GM10248 (cell line): ENCODE measurements around the gene SEC63.

ENCODE experiments used
- CTCF ChIA-PET: fragments of 300-600 bp; sonication (Branson Sonifier 250); formaldehyde crosslinking; extraction: SDS; loops from one replicate; lab custom pipeline; 2021; ENCODE audit warnings: antibody characterized with exemption; lab: Yijun Ruan, JAX
- POLR2A ChIA-PET: fragments of 350-650 bp; sonication (Branson Sonifier 250); formaldehyde crosslinking; extraction: SDS; loops from one replicate; lab custom pipeline; 2020; ENCODE audit warnings: antibody characterized with exemption; lab: Yijun Ruan, JAX
- DNase-seq: peaks from one replicate; pipeline ENCODE4 v3.0.0; 2012; ENCODE audit errors: extremely low spot score
- TF ChIP-seq, protein P1 (sequence below): IDR thresholded peaks from 2 replicates; pipeline ENCODE4 v1.5.1; 2012; ENCODE audit warnings: mild to moderate bottlenecking, low read depth; ENCODE audit errors: extremely low read depth, missing control alignments, control extremely low read depth

Gene SEC63

DNA sequence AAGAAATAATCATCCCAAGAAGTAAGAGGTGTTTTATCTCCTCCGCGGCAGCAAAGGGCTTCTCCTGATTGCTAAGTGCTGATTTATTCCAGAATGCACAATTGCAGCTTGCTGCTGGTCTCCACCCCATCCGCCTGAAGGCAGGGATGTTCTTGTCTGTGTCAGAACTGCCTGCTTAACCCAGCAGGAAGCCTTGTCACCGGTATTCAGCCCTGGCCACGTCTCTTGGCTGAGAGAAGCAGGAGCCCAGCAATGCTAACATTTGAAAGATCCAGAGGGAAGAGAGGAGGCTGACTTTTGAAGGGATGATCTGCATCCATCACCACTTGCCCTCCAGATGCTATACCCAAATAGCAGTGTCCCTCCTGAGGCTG lies 138.1 kb downstream of the SEC63 start:
- ChIA-PET POLR2A (no interaction called here), CTCF (interaction anchor here (1.4 kb wide), 1 partner anchor 27 kb away, joined by 3 read pairs; no protein-coding TSS in a partner anchor)
- DNase-seq: no peak
- TF ChIP-seq, protein P1, sequence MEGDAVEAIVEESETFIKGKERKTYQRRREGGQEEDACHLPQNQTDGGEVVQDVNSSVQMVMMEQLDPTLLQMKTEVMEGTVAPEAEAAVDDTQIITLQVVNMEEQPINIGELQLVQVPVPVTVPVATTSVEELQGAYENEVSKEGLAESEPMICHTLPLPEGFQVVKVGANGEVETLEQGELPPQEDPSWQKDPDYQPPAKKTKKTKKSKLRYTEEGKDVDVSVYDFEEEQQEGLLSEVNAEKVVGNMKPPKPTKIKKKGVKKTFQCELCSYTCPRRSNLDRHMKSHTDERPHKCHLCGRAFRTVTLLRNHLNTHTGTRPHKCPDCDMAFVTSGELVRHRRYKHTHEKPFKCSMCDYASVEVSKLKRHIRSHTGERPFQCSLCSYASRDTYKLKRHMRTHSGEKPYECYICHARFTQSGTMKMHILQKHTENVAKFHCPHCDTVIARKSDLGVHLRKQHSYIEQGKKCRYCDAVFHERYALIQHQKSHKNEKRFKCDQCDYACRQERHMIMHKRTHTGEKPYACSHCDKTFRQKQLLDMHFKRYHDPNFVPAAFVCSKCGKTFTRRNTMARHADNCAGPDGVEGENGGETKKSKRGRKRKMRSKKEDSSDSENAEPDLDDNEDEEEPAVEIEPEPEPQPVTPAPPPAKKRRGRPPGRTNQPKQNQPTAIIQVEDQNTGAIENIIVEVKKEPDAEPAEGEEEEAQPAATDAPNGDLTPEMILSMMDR: no peak

DNA sequence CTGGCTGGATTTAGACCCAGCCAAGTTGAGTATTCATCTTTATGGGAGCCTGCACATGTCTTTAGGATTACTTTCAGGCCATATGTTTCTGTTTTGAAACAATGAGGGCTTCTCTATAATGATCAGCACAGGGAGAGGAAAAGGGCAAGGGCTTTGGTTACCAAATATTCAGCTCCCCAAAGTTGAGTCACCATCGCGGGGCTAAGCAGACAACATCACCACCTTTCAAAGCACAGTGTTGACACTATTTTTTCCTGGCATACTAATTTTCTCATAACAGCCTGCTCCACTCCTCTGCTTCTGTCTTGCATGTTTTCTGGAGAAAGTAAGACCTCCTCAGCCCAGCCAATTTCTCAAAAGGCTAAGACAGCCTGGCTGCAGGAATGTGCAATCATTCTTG lies 138.8 kb downstream of the SEC63 start:
- POLR2A ChIA-PET: no interaction called here
- DNase-seq: no peak
- CTCF ChIA-PET: interaction anchor here (1.4 kb wide), 1 partner anchor 28 kb away, joined by 3 read pairs; no protein-coding TSS in a partner anchor
- TF ChIP-seq, protein P1: no peak

DNA sequence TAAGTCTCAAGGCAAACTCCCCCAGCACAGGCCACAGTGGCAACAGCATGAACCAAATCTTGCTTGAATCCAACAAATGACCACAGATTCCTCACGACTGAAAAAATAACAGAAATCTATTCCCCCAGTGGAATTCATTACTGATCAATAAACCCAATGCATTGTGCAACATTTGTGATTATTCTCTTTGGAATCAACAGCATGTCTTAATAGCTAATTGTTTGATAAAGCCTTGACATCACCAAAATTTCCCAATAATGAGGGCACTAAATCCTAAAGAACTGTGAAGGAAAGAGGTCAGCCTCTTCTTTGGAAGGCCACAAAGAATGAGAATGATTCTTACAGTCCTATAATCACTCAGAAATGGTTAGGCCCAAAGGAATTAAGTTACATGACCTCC lies 139.7 kb downstream of the SEC63 start:
- DNase-seq: no peak
- POLR2A ChIA-PET: no interaction called here
- TF ChIP-seq, protein P1: no peak
- CTCF ChIA-PET: interaction anchor here (0.9 to 1.4 kb wide), 2 partner anchors 29 to 53 kb away, joined by 3 read pairs; no protein-coding TSS in a partner anchor

DNA sequence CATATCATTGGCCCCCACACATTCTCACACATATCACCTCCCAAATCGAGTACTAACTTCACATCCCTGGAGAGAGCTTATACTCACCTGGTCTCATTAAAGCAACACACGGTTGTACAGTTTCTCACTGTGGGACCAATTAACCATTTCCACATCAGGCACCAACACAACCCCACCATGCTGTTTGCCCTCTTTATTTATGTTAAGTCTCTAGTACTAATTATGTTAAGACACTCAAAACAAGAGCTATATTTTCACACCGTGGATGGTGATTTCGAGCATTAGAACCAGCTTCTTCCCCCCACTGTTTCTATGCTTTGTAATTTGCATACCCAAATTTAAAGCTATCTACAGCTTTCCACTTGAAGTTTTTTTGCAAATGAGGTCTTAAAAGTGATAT lies 140.2 kb downstream of the SEC63 start:
- DNase-seq: no peak
- TF ChIP-seq, protein P1: no peak
- POLR2A ChIA-PET: no interaction called here
- CTCF ChIA-PET: interaction anchor here (0.9 kb wide), 1 partner anchor 54 kb away, joined by 3 read pairs; no protein-coding TSS in a partner anchor
